ENCODE results near the gene FAM107B.
"Not testable (repeated sequence)": the region's sequence is repeated elsewhere in the genome, so short reads cannot be mapped to it uniquely, and the experiment has no call there.

Gene FAM107B

DNA sequence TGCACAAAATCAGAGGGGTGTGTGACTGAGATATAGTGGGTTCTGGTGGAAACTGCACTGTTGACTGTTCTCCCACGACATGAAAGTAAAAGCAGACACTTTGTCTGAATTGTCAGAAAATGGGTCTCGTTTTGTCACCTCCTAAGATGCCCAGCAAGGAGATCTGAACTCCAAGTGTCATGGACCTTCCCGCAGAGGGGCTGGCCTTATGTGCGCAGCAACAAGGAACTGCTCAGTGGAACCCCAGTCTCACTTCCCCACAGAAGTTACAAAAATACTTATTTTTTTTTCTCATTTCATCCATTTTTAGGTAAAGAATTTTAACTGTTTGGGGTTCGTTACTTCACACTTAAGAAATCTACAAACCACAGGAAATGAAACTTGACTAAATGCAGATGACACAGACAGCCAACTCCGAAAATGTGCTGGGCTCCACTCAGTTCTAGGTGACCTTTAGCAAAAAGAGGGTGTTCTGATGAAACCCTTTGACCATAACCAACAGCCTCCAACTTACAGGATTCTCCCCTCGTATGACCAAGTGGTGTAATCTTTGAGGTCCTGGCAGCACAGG lies 115.0 kb downstream of the FAM107B start:
- peak in 3 of 5 experiments; percentile 26 to 87 (median 28) for DNase-seq

DNA sequence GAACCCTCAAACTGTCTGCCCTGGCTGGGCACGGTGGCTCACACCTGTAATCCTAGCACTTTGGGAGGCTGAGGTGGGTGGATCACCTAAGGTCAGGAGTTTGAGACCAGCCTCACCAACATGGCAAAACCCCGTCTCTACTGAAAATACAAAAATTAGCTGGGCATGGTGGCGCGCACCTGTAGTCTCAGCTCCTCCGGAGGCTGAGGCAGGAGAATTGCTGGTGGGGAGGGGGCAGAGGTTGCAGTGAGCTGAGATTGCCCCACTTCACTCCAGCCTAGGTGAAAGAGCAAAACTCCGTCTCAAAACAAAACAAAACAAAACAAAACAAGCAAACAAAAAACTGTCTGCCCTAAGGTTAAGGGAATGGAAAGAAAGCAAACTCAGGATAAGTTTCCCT lies 115.6 kb downstream of the FAM107B start:
- DNase-seq = not testable (repeated sequence)

DNA sequence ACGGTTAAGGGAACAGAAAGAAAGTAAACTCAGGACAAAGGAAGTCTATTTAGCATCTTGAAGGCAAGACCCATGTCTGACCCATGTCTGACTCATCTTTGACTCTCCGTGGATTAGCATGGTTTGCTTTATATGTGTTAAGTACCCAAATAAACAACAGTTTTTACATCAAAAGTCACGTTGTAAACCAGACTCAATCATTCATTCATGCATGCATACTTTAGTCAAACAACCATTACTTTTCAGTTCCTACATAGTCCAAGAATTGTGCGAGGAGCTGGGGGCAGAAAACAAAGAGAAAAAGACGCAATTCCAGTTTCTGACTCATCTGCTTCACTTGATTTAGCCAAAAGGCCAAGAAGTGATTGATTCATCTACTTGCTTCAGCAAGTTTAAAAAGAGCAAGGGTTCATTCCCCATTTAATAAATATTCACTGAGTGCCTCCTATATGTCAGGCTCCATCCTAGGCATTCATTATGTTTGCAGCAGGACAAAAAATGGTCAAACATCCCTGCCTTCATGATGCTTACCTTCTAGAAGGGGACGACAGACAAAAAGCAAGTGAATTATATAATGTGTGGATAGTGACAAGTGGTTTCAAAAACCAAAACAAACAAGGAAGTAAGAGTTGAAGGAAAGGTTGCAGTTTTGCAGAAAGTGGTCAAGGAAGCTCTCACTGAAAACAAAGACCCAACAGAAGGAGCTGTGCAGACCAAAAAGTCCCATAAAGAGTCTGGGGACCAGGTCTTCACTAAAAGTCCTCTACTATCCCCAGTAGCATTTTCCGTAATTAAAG lies 116.2 kb downstream of the FAM107B start:
- peak in 1 of 5 experiments; percentile 33 for DNase-seq

DNA sequence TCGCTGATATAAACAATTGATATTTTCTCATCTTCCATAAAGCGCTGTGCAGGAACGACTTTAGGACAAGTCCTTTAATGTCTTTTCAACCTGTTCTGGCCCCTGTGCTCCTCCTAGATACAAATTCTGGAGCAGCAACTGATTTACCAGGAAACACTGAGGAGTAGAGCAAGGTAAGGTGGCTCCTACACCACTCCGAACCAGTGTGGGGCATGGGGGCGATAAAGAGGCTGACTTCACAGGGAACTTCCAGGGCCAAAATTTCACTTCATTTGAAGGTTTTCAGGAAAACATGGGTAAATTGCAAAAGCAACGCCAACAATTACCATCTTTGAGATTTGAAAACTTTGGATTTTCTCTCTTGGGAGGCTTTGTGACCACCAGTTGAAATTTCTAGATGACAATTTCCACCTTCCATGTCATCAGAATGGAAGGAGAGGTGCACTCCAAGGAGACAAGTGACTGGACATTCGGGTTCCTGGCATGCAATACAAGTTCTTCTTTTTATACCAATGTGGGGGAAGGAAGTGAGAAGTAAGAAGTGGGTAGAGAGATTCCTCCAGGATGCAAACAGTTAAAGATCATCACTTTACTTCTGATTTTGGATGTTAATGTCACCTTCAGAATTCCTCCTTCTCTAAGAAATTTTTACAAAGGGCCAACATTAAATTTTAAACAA lies 118.5 kb downstream of the FAM107B start:
- no peak for DNase-seq

DNA sequence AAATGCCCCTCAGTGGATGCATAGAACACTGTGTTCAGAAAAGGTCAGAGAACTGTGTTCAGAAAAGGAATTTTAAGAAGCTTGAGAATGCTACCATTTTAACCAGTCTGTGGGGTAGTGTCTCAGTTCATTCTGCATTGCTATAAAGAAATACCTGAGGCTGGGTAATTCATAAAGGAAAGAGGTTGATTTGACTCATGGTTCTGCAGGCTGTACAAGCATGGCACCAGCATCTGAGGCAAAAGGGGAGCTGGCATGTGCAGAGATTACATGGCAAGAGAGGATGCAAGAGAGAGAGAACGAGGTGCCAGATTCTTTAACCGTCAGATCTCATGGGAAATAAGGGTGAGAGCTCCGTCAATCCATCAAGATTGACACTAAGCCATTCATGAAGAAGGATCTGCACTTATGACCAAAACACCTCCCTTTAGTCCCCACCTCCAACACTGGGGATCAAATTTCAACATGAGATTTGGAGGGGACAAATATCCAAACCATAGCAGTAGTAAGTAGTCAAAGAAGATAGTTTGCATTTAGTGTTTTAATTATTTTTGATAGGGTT lies 119.8 kb downstream of the FAM107B start:
- peak in 1 of 5 experiments; percentile 79 for DNase-seq

- DNase-seq = peak in 2 of 5 experiments; percentile 22 to 68
Measured at GRCh38 chr10:14653271-14654161, 121.2 kb downstream of the FAM107B start.

- DNase-seq = no peak
Measured at GRCh38 chr10:14652816-14653215, 121.9 kb downstream of the FAM107B start.

DNA sequence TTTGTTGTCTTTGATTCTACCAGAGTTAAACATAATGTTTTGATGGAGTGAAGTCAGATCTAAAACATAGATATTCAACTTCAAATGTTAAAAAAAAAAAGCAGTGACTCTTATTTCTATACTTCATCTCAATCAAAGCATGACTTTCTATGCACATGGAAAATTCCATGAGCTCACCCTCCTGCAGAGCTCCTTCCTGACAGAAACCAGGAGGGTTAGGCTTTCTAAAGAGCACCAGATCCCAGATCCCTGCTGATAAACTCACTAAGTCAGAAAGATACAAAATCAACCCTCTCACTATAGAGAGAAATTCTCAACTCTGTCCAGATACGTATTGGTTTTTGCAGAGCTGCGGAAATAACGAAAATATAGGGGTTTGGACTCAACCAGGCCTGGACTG lies 122.6 kb downstream of the FAM107B start:
- no peak for DNase-seq

- DNase-seq = no peak
Measured at GRCh38 chr10:14649739-14650138, 125.0 kb downstream of the FAM107B start.

GRCh38 chr10:14648946-14649345 lies 125.8 kb downstream of the FAM107B start:
- DNase-seq = no peak

DNA sequence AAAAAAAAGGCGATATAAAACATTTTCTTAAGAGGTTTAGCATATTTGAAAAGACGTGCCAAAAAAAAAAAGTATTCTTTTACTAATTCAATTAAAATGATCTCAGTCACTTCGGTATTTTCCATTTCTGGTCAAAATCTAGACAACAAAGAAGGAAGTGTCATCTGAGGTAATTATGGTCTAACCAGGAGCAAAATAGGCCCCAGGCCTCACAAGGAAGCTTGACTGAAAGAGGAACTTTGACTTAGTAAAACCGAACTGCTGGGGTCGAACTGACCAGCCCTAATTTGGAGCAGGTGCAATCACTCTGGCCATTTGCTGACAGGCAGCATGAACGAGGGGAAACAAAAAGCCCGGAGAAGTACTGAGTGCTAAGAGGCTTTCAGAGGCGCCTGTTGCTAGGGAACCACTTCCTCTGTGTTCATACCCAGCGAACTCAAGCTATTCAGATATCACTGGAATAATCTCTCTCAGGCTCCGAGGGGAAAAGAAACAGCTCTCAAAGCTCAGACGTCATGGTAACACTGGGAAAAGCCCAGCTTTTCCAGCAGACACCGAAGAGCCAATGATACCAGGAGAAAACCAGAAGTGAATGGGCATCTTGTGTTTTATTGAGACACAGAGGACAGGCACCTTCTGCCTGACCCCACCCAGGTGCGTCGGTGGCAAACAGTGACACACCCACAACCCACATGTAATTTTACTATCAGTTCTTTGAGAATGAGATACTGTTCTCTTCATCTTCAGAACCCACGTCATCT lies 126.5 kb downstream of the FAM107B start:
- peak; percentile 28 to 85 (median 69) for DNase-seq

GRCh38 chr10:14645239-14645960 lies 129.3 kb downstream of the FAM107B start:
- DNase-seq = peak in 1 of 5 experiments; percentile 67

GRCh38 chr10:14639637-14640036 lies 135.1 kb downstream of the FAM107B start:
- no peak for DNase-seq

GRCh38 chr10:14635043-14635710 lies 139.5 kb downstream of the FAM107B start:
- no peak for DNase-seq

DNA sequence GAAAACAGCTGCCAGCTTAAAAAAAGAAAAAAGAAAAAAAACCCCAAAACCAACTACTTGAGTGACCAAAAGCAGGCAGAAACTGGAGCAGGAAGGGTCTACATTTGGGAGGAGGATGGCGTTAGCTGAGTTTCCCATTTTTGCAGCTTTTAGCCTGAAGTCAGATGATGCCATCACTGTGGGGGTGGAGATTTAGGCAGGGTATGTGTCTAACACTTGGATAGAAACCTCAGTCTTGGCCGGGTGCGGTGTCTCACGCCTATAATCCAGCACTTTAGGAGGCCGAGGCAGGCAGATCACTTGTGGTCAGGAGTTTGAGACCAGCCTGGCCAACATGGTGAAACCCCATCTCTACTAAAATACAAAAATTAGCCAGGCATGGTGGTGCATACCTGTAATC lies 140.1 kb downstream of the FAM107B start:
- DNase-seq = not testable (repeated sequence)

DNA sequence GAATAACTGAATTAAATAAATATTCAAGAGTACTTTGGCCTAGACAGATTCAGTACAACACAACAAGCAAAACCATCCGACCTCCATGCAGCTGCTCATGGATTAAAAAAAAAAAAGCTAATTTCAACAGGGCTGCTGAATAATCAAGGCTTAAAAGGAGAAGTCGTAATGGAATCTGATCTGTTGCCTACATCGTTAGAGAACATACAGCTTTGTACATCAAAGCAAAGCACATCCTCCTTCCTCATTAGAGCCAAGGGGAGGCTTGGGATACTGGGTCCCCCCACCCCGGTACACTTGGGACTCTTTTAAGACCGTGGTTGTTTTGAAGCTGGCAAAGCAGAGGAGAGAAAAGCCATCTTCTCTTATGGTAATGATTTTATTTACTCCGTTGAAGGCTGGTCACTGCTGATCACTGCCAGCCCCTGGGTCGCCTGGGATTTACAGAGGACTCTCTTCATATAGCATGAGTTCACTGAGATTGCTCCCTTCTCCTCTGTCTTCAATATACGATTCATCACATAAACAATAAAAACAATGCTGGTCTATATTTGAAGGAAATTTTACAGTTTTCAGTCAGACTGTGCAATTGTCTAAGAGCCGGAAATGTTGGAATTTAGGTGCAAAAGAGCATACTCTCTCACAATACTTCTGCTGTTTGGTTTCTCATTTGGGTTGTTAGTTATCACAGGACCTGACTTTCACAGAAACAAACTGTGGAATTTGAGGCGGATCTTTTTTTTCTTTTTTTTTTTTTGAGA lies 148.8 kb downstream of the FAM107B start:
- DNase-seq = no peak

DNA sequence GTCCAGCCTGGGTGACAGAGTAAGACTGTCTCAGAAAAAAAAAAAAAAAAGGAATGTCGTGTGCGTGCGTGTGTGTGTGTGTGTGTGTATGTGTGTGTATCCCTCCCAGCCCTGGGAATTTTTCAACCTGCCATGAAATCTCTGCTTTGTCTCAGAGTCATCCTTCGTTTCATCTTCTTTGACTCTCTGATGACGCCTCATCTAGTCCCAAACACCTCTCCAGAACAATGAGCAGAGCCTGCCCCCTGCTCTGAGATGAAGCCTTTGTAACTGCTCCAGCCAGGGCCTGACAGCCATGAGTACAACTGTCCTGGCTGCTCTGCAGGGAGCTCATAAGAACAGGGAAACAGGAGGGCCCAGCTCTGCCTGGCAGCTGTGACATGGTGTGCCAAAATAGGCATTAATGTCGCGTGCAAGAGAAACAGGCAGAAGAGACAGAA lies 149.5 kb downstream of the FAM107B start:
- DNase-seq = no peak

- DNase-seq = no peak
Measured at GRCh38 chr10:14624600-14624999, 150.1 kb downstream of the FAM107B start.

DNA sequence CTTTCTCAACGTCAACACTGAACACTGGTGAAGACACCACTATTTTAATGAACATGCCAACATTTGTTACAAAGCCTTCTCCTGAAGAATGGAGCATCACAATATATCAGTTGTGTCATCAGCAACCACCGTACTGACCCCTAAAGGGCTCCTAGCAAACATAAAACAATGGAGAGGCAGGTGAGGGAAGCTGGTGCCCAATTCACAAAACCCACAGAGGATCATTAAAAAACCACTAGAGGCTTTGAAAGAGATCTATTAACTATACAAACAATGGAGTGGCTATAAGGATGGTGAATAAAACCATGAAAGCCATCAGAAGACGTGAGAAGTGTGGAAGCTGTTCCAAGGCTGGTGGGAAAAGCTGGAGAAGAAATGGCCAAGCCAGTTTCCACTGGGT lies 150.8 kb downstream of the FAM107B start:
- DNase-seq = no peak
